Inflammatory macrophage treated with lipopolysaccharide for 4 hours (primary cell): ENCODE measurements around the gene ROBO2.

Experiments used
- DNase-seq: peaks from one replicate; pipeline ENCODE4 v3.0.0-alpha.2; 2020

Gene ROBO2

GRCh38 chr3:77052051-77052501, 12.2 kb downstream of the ROBO2 start:
- no peak for DNase-seq

- no peak for DNase-seq
Measured at GRCh38 chr3:77052733-77053670, 13.1 kb downstream of the ROBO2 start.

GRCh38 chr3:77053795-77054194, 13.9 kb downstream of the ROBO2 start:
- no peak for DNase-seq

GRCh38 chr3:77055841-77056341, 16.0 kb downstream of the ROBO2 start:
- DNase-seq: no peak

GRCh38 chr3:77059354-77059753, 19.5 kb downstream of the ROBO2 start:
- no peak for DNase-seq

- DNase-seq: no peak
Measured at GRCh38 chr3:77063423-77063822, 23.5 kb downstream of the ROBO2 start.

GRCh38 chr3:77065750-77066149, 25.9 kb downstream of the ROBO2 start:
- no peak for DNase-seq

GRCh38 chr3:77066829-77067228, 26.9 kb downstream of the ROBO2 start:
- no peak for DNase-seq

GRCh38 chr3:77068808-77069207, 28.9 kb downstream of the ROBO2 start:
- no peak for DNase-seq

- DNase-seq: no peak
Measured at GRCh38 chr3:77071364-77071763, 31.5 kb downstream of the ROBO2 start.

- no peak for DNase-seq
Measured at GRCh38 chr3:77071809-77072208, 31.9 kb downstream of the ROBO2 start.

- DNase-seq: no peak
Measured at GRCh38 chr3:77072232-77072631, 32.3 kb downstream of the ROBO2 start.

- no peak for DNase-seq
Measured at GRCh38 chr3:77078279-77078678, 38.4 kb downstream of the ROBO2 start.

- no peak for DNase-seq
Measured at GRCh38 chr3:77079988-77080610, 40.2 kb downstream of the ROBO2 start.

- no peak for DNase-seq
Measured at GRCh38 chr3:77081240-77081661, 41.4 kb downstream of the ROBO2 start.

- no peak for DNase-seq
Measured at GRCh38 chr3:77084511-77084910, 44.6 kb downstream of the ROBO2 start.

- DNase-seq: no peak
Measured at GRCh38 chr3:77086408-77086807, 46.5 kb downstream of the ROBO2 start.

GRCh38 chr3:77091809-77092208, 51.9 kb downstream of the ROBO2 start:
- DNase-seq: no peak

- DNase-seq: no peak
Measured at GRCh38 chr3:77093101-77093500, 53.2 kb downstream of the ROBO2 start.

- DNase-seq: no peak
Measured at GRCh38 chr3:77096145-77096544, 56.2 kb downstream of the ROBO2 start.

GRCh38 chr3:77096966-77097890, 57.3 kb downstream of the ROBO2 start:
- no peak for DNase-seq

GRCh38 chr3:77102951-77103769, 63.3 kb downstream of the ROBO2 start:
- no peak for DNase-seq
